DMS79 treated with DMSO at 0.1 percent for 48 hours (cell line): ENCODE measurements around the gene ATP1B3.
"Not testable (repeated sequence)": the region's sequence is repeated elsewhere in the genome, so short reads cannot be mapped to it uniquely, and the experiment has no call there.

Experiments used
- DNase-seq: peaks from one replicate; lab custom pipeline; 2025; lab: John Stamatoyannopoulos, UW

Gene ATP1B3

GRCh38 chr3:141860766-141861513, 15.5 kb upstream of the ATP1B3 start:
- no peak for DNase-seq

GRCh38 chr3:141862279-141862816, 14.1 kb upstream of the ATP1B3 start:
- no peak for DNase-seq

GRCh38 chr3:141863491-141863890, 13.0 kb upstream of the ATP1B3 start:
- DNase-seq = no peak

GRCh38 chr3:141864281-141864970, 12.0 kb upstream of the ATP1B3 start:
- DNase-seq = no peak

GRCh38 chr3:141865101-141865500, 11.3 kb upstream of the ATP1B3 start:
- DNase-seq = no peak

- DNase-seq = no peak
Observed at GRCh38 chr3:141870091-141870687, 6.3 kb upstream of the ATP1B3 start.

GRCh38 chr3:141875374-141875892, 1.0 kb upstream of the ATP1B3 start:
- peak; percentile 91 for DNase-seq

GRCh38 chr3:141875893-141876380, 506 bp upstream of the ATP1B3 start:
- peak; percentile 66 for DNase-seq

- DNase-seq = peak; percentile 49
Observed at GRCh38 chr3:141876891-141877621, 613 bp downstream of the ATP1B3 start.

GRCh38 chr3:141877911-141878310, 1.5 kb downstream of the ATP1B3 start:
- peak; percentile 39 for DNase-seq

- DNase-seq = no peak
Observed at GRCh38 chr3:141878326-141878725, 1.9 kb downstream of the ATP1B3 start.

GRCh38 chr3:141878817-141879216, 2.4 kb downstream of the ATP1B3 start:
- DNase-seq = peak; percentile 26

- no peak for DNase-seq
Observed at GRCh38 chr3:141881702-141882101, 5.3 kb downstream of the ATP1B3 start.

GRCh38 chr3:141887051-141887450, 10.6 kb downstream of the ATP1B3 start:
- DNase-seq = no peak

- not testable (repeated sequence) for DNase-seq
Observed at GRCh38 chr3:141888548-141888947, 12.1 kb downstream of the ATP1B3 start.

GRCh38 chr3:141894524-141895176, 18.2 kb downstream of the ATP1B3 start:
- no peak for DNase-seq

GRCh38 chr3:141895731-141896130, 19.3 kb downstream of the ATP1B3 start:
- DNase-seq = no peak

GRCh38 chr3:141898908-141899307, 22.5 kb downstream of the ATP1B3 start:
- no peak for DNase-seq

GRCh38 chr3:141900343-141900742, 23.9 kb downstream of the ATP1B3 start:
- DNase-seq = no peak

GRCh38 chr3:141901914-141902313, 25.5 kb downstream of the ATP1B3 start:
- DNase-seq = no peak

- no peak for DNase-seq
Observed at GRCh38 chr3:141904203-141904602, 27.8 kb downstream of the ATP1B3 start.
